NCI-H460 (cell line): ENCODE data around the gene INSL3. TPM values are rescaled to one million over a fixed set of nuclear protein-coding genes. Genes with fewer than 3 reads are reported as not detected.

Experiments used
- DNase-seq: peaks from one replicate; pipeline ENCODE4 v3.0.0-alpha.2; 2016; ENCODE audit warnings: low read depth; ENCODE audit errors: extremely low read depth
- total RNA-seq: library from RNA; depleted of rRNA; stranded (reverse); fragments of >200 nt; shearing (Covaris generic); gene quantifications from 2 replicates; pipeline ENCODE4 v1.2.3, GENCODE V29; 2014

The INSL3 gene
- total RNA-seq, 1 experiment from 2014 or later, result not detected

DNA sequence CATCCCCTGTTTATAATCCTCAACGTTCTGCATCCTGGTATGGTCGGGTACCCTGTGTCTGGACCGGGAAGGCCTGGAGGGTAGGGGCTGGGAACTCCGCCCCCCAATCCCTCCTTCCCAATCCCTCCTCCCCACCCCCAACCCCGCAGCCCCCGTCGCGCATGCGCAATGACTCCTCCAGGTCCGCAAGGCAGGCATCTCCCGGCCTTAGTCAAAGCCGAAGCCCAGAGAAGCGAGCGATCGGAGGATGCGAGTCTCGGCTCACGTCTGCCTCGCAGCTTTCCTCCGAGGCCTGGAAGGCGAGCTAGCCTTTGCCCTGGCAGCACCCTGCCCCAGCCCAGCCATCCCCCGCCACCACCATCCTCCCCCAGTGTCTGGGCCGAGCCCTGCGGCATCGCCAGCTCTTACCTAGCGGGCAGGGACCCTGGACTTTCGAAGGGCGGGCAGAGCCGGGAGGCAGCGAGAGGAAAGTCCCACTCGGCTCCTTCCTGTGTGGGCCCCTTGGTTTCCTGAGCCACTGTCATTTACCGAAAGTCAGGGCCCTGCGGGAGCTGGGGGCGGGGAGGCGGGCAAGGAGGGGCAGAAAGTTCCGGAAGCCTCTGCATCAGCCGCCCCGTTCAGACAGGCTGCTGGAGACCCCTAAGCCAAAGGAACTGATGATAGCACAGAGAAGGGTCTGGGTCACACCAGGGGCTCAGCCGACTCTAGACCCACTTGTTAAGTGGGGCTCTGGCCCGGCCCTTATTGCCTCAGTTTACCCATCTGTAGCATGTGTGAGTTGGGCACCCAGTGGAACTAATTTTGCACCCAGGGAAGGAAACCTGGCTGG is 26.4 kb upstream of the INSL3 start, which contains the start of gene JAK3:
TSS of gene JAK3 (minus strand) at position 445 of the 829 bp plus-strand sequence. CDS start 3,565 bp downstream, outside the sequence.
- DNase-seq, result no peak

DNA sequence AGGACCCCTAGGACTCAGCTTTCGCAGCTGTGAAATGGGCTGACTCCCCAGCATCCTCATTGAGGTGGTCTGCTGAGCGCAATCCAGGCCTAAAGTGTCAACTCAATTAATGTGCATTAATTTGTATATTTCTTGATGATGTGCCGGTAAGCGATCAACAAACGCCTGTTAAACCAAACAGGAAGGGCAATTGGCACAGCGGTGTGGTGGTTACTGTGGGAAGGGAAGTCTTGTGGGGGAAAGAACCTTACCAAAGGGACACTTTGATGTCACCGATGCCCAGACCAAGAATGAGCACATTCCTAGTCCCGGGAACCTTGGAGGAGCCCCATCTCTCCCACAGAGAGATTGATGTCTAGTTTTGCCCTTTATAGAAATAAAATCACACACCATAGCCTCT is 24.8 kb upstream of the INSL3 start:
- no peak for DNase-seq

DNA sequence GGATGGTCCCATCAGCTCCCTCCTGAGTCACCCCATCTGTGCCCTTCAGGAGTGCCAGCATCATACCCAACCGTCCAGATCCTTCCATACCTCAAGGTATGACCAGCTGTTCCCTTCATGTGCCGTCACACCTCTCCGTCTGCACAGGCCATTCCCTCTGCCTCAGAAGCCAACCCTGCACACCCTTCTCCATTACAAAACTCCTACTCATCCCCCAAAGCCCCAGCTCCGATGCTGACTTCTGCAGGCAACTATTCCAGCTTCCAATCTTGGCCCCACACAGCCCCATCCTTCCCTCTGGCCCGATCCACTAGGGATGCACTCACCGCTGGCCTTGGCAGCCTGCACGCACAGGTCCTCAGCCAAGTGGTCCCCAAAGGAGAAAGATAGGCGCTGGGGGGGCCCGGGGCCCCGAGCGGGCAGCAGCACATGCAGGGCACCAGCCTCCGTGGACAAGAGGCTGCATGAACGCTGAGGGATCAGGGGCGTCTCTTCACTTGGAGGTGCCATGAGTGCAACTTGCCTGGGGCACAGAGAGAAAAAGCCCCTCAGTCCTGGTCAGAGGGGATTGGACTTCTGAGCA is 22.7 kb upstream of the INSL3 start:
- no peak for DNase-seq

DNA sequence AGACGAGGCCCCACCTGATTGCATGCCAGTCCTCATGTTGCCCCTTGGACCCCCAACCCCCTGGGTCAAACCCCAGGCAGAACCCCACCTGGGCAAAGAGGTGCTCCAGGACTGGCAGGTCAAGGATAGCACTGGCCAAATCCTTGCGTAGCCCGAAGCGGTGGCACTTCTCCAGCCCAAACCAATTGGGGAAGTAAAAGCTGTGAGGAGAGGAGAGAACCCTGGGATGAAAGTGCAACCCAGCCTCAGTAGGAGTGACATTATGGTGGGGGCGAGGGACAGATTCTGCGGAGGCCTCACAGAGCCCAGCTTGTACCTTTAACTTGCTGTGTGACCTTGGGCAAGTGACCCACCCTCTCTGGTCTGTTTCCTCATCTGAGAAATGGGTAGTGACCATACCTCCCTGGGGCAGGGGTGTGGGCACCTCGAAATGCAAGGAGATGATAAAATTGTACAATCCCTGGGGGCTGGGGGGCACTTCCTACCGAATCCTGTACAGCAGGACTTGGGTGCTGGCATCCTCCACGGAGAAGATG is 22.0 kb upstream of the INSL3 start:
- DNase-seq, result no peak

DNA sequence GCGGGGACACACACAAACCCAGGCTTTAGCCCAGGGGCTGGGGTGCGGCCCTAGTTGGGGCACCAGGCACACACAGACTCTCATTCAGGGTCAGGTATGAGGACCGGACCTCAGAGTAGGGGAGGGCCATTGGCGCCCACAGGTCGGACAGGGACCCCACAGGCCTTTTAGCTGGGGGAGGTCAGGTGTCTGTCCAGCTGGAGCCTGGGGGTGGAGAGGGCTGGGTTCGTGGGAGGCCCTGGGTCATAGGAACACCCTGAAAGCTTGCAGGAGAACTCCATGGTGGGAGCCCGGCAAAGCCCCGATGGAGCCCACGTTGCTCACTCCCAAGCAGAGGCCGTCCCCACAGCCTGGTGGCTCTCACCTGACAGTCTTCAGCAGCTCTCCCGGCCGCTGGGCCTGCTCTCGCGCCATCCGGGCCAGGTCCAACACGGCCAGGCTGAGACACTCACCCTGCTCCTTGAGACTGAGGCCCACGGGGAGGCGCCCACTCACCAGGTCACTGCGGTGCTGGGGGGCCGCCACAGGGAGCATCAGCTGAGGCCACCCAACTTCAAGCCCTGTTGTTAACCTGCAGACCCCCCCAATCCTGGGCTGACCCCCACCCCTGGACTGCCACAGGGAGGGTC is 21.5 kb upstream of the INSL3 start:
- DNase-seq, result no peak

DNA sequence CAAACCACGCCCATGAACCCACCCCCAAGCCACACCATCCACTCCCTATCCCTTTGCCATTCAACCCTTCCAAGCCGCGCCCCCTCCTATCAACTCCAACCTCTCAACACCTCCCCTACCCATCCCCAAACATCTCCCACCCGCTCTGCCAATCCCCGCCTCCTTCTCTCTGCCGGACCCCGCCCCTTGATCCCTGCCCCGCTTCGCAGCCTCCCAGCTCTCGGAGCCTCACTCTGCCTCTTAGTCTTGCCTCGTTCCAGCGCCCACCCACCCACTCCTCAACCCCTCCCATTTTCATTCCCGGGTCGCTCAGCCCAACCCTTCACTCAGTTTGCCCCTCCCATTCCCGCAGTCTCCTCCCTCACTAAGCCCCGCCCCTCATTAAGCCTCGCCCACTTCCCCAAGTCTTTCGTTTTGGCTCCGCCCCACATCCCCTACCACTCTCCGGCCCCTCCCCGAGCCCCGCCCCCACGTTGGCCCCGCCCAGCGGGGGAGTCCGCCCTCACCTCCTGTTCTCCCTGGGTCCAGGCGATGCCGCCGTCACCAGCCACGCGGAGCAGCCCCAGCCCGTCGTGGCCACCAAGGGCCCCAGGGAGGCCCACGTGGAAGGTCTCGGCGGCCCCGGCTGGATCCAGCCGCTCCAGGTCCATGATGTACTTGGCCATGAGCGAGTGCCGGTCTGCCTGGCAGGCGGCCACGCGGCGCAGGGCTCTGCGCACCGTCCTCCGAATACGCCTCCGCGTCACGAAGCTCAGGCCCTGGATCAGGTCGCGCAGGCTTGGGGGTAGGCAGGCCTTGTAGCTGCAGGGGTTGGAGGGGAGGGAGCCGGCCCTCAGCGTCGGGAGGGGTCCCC is 20.7 kb upstream of the INSL3 start:
- DNase-seq, result peak; percentile 91

DNA sequence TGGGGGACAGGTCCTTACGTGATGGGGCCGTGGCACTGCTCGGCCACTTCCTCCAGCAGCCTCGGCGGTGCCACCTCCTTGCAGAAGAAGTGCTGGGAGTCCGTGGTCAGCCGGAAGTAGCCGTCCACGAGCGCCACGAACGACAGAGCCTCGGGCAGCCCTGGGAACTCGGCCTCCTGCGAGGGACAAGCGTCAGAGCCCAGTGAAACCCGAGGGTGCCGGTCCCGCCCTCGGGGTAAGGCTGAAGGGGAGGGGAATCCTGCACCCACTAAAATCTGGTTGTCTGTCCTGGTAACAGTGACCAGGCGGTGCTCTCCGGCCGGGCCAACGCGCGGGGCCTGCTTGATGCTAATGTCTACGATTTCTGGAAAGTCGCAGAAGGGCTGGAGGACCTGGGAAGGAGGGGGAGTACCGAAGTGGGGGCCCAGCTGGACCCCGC is 20.1 kb upstream of the INSL3 start:
- no peak for DNase-seq

DNA sequence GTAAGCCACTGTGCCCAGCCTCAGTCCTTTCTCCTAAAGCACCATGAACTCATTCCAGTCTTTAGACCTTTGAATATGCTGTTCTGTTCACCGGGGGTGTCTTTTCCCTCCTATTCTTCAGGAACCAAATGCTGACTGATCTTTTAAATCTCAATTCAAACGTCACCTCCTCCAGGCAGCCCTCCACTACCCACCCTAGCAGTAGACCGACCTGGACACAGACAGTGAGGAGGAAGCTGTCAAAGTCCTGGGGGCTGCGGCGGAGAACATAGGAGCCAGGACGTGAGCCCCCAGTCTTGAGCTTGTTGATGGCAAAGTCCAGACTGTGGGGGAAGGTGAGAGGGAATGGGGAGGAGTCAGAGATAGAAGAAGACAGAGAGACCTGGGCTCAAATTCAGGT is 18.7 kb upstream of the INSL3 start:
- no peak for DNase-seq

DNA sequence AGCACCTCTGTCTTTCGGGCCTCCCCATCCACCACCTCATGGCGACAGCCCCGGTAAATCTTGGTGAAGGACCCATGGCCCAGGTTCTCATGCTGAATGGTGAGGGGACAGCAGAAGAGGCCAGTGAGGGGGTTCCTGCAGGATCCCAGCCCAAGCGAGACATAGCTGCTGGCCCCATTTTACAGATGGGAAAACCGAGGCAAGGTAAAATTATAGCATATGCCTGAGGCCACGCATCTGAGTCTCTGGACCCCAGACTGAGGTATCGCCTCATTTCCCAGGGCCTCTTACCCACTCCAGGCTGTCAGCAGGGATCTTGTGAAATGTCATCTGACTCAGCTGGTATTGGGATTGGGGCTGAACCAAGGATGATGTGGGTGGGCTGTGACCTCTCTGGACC is 16.7 kb upstream of the INSL3 start:
- DNase-seq, result no peak

DNA sequence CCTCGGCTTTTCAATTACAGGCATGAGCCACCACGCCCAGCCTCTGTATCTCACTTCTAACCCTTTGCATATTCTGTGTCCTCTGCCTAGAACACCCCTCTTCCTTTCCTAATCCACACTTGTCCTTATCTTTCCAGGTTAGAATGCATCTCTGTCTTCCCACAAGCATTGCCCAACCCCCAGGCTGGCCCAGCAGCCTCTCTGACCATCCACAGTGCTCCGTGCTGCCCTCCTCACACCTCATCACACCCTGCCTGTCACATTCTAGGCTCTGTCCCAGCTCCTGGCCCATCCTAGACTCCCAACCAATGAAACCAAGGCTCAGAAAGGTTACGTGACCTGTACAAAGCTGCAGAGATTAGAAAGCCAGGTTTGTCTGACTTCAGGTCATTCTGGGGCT is 15.2 kb upstream of the INSL3 start:
- DNase-seq, result no peak

DNA sequence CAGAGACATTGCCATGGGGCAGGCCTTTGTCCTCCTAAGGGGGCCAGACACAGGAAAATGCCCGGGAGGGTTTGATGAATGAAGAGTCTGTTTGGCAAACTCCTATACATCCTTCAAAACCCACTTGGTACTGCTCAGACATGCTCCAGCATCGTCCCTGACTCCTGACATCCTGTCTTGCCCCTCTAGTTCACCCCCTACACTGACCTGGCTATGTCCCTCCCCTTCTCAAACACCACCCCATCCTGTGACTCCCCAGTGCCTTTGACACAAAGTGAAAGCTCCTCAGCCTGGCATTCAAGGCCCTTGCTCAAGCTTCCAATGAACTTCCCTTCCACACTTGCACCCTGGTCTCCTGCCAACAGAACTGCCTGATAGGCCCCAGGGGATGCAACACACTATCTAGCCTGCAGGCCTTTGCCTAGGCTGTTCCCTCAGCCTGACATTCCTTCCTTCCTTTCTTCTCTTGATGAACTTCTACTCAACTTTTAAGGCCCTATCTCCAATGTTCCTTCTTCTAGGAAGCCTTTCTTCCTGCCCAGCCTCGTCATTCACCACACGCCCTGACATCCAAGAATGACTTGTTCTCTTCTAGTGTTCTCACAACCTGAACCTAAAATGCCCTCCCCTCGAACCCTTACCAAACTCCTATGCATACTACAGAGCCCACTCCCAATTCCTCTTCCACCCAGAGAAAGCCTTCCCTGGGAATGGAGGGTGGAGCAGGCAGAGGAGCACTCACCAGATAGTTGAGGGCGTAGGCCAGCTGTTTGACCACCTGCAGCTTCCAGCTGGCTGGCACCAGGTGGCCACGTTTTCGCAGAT is 14.1 kb upstream of the INSL3 start:
- DNase-seq, result no peak

DNA sequence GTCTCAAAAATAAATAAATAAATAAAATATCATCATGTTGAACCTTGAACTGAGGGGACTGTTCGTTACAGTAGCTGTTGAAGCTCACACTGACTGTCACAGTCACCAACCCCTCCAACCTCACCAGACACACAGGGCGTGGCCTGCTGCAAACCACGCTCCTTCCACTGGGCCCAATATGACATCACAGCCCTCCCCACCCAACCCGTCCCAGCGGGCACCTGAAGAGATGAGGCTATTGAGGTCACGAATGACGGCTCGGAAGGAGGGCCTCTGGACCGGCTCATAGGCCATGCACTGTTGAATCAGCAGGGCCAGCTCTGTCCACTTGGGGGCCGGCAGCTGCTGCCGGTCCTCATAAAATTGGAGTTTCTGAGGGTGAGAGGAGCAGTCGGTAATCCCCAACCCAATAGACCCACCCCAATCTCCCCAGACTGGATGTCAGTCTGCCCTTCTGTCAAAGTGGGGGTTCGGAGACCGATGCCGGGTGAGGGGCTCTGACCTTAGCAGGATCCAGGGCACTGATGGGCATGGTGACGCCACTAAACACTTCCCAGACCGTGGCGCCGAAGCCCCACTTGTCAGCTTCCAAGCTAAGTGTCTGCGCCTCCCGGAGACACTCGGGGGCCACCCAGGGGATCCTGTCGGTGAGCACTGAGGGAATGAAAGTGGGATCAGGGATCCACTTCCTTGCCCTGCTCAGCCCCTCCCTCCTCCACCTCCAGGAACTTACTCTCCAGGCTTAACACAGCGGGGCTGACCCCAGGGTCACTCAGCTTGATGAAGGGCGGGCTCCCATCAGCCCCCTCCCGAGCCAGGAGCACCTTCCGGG is 13.2 kb upstream of the INSL3 start:
- DNase-seq, result no peak

DNA sequence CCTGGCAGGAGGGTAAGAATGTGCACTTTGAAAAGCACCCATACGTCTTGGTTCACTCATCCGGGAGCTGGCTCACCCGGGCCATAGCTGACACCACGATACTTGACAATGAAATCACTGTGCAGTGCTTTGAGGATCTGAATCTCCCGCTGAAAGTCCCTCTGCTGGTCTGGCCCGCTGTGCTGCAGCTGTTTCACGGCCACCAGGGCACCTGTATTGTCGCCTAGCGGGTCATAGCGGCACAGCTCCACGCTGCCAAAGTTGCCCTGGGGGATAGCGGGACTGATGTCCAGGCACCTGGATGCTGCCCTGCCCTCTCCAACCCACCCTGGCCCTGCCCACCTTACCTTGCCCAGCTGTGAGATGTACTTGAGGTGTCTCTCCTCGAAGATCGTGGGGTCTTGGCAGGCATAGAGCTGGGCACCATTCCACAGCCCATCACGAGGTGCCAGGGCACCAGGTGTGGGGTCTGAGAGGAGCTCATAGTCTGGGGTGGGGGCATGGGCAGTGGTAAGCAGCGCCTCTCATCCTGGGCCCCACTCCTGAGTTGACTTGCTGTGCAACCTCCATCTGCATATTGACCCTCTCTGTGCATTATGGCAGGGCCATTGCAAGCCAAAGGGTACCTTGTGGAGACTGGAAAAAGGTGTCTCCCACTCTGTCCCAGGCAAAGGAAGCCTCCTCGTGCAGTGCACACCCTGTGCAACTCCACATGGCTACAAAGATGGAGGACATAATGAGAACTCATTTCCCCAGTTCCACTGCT is 11.3 kb upstream of the INSL3 start:
- DNase-seq, result no peak

DNA sequence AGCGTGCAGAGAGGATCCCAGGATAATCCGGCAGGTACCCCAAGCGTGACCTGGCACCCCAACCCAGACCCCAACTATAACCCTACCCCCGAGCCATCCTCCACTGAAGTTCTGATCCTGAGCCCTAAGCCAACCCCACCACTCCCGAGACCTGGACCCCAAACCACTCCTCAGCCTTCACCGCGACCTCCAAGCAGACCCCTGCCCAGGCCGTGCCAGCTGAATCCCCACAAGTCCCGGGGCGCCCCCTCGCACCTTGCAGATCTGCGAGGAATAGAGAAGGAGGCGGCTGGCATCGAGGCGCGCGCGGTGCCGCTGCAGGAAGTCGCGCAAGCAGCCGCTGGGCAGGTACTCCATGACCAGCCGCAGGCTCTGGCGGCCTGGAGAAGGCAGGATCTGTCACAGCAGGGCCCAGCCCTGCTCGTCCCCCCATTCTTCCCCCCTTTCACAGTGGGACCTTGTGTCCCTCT is 10.1 kb upstream of the INSL3 start:
- no peak for DNase-seq

DNA sequence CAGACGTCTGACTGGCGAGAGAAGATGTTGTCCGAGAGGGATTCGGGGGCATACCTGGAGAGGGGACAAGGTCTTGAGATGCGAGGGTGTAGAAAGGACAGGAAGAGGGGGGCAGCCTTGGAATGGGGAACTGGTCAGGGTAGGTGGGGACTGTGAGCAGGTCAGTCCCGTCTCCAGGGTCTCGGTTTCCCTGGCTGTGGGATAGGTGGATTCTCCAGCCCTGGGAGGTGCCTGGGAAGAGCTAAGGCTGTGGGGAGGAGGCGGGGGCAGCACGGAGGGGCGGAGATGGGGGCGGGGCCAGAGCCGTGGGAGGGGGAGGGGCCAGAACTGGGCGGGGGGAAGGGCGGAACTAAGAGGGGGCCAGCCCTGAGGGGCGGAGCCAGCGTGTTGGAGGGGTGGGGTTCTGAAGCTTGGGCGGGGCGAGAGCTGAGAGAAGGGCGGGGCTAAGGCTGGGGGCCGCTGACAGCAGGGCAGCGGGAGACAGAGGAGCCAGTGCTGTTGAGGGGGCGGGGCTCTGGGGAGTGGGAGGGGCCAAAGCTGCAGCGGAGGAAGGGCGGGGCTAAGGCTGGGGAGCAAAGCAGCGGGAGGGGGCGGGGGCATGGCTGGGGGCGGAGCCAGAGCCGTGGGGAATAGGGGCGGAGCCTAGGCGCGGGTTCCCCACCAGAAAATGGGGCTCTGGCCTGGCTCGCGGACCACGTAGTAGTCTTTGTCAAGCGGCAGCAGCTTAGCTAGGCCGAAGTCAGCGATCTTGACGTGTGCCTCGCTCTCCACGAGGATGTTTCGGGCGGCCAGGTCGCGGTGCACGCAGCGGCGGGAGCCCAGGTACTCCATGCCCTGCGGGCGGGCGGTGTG is 9.5 kb upstream of the INSL3 start:
- DNase-seq, result peak; percentile 80

DNA sequence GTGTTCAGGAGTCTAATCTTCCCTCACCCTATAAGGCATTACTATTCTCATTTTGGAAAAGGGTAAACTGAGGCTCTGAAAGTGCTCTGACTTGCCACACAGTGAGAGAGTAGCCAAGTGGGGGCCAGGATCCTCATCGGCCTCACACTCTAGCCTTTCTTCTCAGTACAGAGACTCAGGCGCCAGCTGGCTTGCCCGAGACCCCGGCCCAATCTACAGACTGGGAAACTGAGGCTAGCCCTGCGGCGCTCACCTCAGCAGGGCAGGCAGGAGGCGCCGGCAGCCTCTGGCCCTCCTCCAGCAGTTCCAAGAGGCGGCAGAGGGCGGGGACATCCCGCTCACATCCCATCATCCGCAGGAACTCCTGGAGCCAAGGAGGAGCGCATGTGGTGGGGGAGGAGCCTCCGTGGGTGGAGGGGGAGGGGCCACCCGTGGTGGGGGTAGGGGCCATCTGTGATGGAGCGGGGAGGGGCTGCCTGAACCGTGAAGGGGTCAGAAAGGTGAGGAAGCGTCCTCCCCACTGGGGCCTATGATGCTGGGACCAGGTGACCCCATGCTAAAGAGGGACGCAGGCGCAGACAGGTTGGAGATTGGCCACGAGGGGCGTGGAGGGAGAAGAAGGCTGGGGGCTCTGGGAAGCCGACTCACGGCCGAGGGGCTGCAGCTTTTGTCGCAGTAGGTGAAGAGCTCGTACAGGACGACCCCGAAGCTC is 8.7 kb upstream of the INSL3 start:
- DNase-seq, result peak; percentile 65
